NOMO-1 treated with DMSO at 0.1 percent for 48 hours (cell line): ENCODE measurements around the gene MCMBP.
"Not testable (repeated sequence)": the region's sequence is repeated elsewhere in the genome, so short reads cannot be mapped to it uniquely, and the experiment has no call there.

ENCODE experiments used
- DNase-seq: peaks from one replicate; lab custom pipeline; 2025; ENCODE audit not compliant: unreplicated experiment; lab: John Stamatoyannopoulos, UW

Gene MCMBP, protein sequence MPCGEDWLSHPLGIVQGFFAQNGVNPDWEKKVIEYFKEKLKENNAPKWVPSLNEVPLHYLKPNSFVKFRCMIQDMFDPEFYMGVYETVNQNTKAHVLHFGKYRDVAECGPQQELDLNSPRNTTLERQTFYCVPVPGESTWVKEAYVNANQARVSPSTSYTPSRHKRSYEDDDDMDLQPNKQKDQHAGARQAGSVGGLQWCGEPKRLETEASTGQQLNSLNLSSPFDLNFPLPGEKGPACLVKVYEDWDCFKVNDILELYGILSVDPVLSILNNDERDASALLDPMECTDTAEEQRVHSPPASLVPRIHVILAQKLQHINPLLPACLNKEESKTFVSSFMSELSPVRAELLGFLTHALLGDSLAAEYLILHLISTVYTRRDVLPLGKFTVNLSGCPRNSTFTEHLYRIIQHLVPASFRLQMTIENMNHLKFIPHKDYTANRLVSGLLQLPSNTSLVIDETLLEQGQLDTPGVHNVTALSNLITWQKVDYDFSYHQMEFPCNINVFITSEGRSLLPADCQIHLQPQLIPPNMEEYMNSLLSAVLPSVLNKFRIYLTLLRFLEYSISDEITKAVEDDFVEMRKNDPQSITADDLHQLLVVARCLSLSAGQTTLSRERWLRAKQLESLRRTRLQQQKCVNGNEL

DNA sequence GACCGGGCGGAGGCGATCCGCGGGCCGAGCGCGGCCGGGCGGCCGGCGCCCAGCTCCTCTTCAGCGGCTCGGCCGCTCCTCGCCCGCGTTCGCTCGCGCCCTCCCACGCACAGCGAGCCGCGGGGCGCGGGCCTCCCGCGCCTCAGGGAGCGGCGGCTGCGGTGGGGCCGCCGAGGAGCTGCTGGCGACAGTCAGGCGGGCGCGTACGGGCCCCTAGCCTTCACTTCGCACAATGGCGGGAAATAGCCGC lies at the start of gene MCMBP:
MCMBP (minus strand) TSS at position 234 of the 250 bp plus-strand sequence. CDS start 259 bp downstream, outside the sequence.
- DNase-seq: no peak

DNA sequence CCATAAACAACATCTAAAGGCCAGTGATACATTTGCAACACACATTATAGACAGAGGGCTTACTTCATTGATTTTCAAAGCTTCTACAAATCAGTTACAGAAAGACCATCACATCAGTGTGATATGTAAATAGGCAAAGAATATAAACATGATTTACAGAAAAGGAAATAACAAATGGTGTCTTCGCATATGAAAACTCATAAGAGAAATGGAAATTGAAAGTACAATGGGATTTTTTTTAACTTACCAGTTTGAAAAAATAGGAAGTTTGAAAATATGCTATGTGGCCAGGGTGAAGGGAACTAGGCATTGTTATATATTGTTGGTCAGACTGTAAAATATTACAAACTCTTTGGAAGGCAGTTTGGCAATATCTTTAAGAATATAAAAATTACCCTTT lies 47.2 kb upstream of the MCMBP start:
- peak; percentile 80 for DNase-seq

DNA sequence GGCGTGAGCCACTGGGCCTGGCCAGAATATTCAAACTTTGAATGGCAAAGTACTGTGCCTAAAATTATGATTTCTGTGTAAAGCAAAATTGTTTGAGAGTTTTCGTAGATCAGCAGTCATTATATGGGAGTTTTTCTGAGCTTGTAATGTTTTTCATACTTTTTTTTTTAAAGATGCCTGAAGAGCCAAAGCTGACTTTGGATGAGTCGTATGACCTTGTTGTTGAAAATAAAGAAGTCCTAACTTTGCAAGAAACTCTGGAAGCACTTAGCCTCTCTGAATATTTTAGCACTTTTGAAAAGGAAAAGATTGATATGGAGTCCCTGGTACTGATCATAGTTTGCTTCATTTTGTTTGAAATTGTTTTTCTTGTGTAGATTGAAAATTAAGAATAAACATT lies 46.6 kb upstream of the MCMBP start:
- no peak for DNase-seq

DNA sequence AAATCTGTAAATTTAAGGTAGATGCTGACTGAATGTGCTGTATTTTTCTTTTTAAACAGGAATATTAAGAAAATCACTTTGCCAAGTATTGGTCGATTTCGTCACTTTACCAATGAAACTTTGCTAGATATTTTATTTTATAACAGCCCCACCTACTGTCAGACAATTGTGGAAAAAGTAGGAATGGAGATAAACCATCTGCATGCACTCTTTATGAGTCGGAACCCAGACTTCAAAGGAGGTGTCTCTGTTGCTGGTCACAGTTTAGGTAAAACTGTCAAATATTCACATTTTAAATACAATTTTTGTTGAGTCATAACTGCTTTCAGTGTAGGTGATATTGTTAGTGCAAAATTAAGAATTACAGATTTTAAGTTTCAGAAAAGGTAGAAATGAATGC lies 45.1 kb upstream of the MCMBP start:
- no peak for DNase-seq

DNA sequence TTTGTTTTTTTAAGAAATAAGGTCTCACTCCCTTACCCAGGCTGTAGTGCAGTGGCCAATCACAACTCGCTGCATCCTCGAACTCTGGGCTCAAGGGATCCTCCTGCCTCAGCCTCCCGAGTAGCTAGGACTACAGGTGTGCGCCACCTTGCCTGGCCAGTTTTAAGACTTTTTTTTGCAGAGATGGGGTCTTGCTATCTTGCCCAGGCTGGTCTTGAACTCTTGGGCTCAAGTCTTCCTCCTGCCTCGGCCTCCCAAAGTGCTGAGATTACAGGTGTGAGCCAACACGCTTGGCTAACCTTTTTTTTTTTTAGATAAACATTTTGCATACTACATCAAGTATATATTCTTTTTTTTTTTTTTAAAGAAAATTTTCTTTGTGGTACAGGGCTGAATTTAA lies 38.0 kb upstream of the MCMBP start:
- no peak for DNase-seq

DNA sequence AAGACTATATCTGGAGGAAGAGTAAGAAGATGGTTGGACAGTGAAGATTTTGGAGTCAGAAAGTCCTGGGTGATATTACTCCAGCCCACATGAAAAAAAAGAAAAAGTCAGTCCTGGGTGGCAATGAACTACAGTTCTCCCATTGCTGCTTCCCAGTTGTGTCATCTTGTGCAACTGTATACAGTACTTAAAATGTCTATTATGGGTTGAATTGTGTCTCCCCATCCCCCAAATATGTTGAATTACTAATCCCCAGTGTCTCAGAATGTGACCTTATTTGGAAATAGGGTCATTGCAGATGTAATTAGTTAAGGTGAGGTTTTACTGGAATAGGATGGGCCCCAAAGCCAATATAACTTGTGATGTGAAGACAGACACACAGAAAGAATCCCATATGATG lies 35.5 kb upstream of the MCMBP start:
- DNase-seq: no peak

DNA sequence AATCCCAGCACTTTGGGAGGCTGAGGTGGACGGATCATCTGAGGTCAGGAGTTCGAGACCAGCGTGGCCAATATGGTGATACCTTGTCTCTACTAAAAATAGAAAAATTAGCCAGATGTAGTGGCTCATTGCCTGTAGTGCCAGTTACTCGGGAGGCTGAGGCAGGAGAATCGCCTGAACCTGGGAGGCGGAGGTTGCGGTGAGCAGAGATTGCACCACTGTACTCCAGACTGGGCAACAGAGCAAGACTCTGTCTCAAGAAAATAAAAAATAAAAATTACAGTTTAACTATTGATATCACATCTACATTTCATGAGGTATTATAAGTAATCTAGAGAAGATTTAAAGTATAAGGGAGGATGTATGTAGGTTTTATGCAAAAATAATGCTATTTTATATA lies 35.1 kb upstream of the MCMBP start:
- not testable (repeated sequence) for DNase-seq

DNA sequence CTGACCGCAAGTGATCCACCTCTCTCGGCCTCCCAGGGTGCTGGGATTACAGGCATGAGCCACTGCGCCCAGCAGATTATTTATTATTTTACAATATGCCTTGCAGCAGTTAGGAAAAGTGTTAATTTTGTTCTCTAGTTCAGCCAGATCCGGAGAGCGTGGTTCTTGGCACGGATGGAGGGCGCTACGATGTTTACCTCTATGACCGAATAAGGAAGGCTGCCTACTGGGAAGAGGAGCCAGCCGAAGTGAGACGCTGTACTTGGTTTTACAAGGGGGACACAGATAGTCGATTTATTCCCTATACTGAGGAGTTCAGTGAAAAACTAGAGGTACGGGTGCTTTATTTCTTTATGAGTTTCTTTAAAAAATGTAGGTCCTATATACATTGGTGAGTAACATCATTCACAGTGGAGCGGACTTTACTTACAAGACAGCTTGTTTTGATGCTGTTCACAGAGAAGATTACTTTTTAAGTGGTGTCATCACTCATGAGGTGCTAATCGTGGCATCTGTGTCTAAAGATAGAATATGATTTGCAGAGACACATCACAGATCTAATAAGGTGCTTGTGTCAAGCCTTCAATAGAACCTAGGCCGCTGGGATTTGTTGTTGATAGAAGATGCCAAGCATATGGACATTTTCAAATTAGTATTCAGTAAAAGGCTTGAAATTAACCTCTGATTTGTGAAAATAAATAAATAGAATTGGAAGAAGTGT lies 31.5 kb upstream of the MCMBP start:
- DNase-seq: no peak

DNA sequence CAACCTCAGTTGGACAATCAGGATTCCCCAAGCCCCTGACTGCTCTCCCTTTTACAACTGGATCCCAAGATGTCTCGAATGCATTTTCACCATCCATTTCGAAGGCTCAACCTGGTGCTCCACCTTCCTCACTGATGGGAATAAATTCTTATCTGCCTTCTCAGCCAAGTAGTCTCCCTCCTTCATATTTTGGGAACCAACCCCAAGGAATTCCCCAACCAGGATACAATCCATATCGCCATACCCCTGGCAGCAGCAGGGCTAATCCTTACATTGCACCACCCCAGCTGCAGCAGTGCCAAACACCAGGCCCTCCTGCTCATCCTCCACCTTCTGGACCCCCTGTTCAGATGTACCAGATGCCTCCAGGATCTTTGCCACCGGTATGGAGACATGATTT lies 25.9 kb upstream of the MCMBP start:
- DNase-seq: no peak

DNA sequence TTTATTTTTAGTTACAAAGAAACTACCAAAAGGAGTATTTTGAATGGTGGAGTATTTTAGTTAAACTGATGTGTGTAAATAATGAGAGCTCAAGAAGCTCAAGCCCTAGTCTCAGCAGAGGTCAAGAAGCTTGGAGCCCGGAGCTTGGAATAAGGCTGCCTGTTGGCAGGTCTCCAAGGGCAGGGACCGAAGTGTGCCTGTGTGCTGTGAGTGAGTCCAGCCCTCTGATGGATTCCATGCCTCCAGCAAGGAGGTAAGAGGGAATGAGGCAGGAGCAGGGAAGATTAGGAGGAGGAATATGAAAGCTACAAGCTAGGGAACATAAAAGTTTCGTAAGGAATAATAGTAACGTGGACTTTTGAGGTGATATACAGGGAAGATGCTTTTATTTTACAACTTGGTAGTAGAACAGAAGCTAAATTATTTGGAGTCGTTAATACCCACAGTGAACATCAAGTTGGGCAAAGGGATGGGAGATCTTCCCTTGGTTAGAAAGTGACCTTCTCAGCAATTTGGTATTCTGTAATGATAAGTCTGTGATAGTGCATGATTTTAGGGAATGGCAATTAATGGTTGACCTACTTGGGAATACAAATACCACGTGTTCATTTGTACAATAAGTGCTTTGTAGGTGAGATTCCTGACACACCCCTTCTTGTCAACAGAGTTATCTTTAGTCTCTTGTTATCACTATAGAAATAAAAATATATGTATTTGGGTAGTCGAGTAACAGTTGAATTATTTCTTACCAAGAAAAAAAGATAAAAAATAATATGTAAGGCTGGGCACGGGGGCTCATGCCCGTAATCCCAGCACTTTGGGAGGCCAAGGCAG lies 24.5 kb upstream of the MCMBP start:
- no peak for DNase-seq

DNA sequence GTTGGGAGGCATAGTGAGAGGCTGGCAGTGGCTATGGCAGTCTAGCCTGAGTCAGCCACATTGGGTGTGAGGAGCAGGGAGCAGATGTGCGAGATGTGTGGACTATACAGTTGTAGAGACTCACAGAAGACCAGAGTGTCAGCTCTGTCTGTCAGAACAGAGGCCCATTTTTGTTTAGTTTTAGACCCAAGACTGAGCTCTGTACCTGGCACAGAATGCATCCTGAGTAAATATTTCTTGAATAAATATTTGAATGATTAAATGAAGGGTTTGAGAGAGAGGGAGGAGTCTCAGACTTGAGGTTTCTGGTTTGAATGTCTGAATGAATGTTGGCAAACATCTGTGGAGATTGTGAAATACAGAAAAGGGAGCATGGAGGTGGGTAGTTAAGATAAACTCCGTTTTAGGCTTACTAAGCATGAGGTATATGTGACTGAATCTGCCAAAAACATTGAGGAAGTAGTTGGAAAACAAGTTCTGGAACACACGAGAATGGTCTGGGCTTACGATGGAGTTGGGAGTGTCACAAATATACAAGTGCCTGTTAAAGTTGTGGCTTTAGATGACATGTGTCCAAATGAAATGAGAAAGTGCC lies 23.5 kb upstream of the MCMBP start:
- peak; percentile 44 for DNase-seq

DNA sequence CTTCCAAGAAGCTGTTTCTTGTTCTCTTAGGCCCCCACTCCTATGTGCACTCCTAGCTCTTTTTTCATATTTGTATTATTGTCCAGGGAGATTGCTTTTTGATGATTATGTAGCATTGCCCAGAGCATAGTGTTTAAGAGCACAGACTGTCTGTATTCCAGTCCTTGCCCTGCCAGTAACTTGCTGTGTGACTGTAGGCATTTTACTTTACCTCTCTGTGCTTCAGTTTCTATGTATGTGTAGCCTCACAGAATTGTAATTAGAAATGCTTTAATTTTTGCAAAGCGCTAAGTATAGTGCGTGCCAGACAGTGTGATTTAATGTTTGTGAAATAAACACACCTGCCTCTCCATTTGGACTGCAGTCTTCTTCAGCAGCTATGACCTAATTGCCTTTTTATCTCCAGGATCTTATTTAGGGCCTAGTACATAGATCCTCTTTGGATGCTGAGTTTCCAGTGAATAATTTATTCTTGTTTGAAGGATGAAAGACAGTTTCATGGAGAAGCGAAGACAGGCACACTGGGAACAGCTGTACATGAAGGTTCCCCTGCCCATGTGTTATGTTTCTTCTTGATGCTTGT lies 21.3 kb upstream of the MCMBP start:
- DNase-seq: no peak

DNA sequence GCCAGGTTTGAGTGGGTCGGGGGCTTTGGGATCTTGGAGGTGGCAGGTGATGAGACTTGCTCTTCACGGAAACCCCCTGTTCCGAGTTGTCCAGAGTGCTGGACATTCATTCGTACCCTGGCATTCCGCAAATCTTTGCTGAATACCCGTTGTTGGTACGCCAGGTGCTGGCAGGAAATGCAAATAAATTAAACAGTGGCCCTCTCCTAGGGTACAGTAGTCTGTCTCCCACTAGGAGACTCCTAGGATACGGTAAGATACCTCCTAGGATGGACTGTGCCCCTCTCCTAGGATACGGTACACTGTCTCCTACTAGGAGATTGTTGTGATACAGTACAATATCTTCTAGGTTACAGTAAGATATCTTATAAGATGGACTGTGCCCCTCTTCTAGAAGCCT lies 20.4 kb upstream of the MCMBP start:
- DNase-seq: no peak

DNA sequence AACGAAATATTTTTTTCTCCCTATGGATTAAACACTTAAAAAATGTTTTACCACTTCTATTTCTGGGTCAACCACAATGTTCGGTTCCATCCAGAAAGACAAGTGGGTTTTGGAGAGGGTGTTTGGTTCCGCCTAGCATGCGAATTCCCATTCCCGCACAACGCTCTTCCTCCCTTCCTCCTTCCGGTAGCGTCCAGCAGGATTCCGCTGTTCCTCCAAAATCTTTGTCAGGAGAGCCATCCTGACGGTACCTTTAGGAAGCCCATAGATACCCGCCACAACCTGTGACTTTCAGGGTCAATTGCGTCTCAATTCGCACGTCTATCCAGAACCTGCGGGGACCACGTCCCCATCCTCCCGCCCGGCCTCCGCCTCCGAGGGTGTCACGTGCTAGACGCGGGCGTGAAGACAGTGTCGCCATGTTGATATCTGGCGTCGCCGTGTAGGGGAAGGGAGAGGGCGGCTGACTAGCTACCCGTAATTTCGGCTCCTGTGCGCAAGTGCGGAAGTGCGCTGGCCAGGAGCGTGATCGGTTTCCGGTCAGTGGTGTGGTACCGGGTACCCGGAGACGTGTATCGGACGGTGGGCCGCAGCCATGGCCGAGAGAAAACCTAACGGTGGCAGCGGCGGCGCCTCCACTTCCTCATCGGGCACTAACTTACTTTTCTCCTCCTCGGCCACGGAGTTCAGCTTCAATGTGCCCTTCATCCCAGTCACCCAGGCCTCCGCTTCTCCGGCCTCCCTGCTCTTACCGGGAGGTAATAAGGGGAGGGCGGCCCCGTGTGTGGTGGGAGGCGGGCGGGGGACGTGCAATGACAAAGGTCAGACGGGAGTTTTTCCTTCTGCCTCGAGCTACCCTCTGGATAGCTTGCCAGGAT lies 19.8 kb upstream of the MCMBP start, which contains the start of gene SEC23IP:
SEC23IP (plus strand) TSS at position 543 of the 878 bp plus-strand sequence; CDS start at position 596, 53 bp downstream.
- peak; percentile 94 for DNase-seq

DNA sequence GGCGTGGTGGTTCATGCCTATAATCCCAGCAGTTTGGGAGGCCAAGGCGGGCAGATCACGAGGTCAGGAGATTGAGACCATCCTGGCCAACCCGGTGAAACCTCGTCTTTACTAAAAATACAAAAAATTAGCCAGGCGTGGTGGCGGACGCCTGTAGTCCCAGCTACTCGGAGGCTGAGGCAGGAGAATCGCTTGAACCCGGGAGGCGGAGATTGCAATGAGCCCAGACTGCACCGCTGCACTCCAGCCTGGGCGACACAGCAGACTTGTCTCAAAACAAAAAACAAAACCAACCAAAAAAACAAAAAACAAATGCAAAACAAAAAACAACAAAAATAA lies 19.2 kb upstream of the MCMBP start:
- not testable (repeated sequence) for DNase-seq

DNA sequence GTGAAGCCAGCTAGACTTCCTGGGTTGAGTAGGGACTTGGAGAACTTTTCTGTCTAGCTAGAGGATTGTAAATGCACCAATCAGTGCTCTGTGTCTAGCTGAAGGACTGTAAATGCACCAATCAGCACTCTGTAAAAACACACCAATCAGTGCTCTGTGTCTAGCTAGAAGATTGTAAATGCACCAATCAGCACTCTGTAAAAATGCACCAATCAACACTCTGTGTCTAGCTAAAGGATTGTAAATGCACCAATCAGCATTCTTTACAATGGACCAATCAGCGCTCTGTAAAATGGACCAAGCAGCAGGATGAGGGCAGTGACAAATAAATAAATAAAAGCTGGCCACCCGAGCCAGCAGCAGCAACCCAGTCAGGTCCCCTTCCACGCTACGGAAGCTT lies 17.7 kb upstream of the MCMBP start:
- not testable (repeated sequence) for DNase-seq

DNA sequence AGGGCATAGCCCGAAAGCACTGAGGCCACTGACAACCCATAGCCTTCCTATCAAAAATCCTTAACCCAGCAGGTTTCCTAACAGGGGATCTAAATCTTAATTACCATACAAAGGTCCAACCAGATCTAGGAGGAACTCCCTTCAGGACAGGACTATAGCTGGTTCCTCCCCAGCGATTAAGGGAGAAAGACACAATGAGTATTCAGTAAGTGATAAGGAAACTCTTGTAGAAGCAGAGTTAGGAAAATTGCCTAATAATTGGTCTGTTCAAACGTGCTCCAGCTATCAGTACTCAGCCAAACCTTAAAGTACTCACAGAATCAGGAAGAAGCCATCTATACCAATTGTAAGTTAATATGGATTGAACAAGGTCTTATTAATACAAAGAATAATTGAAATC lies 16.6 kb upstream of the MCMBP start:
- not testable (repeated sequence) for DNase-seq

DNA sequence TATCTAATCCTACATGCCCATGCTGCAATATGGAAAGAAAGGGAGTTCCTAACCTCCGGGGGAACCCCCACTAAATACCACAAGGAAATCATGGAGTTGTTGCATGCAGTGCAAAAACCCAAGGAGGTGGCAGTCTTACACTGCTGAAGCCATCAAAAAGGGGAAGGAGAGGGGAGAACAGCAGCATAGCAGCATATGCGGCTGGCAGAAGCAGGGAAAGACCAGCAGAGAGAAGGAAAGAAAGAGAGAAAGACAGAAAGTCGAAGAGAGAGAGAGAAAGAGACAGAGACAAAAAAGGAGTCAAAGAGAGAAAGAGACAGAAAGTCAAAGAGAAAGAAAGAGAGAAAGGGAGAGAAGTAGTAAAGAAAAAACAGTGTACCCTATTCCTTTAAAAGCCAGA lies 16.1 kb upstream of the MCMBP start:
- peak; percentile 32 for DNase-seq

DNA sequence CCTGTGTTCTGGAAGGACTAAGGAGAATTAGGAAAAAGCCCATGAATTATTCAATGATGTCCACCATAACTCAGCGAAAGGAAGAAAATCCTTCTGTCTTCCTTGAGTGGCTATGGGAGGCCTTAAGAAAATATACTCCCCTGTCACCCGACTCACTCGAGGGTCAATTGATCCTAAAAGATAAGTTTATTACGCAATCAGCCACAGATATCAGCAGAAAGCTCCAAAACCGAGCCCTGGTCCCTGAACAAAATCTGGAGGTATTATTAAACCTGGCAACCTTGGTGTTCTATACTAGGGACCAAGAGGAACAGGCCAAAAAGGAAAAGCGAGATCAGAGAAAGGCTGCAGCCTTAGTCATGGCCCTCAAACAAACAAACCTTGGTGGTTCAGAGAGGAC lies 13.4 kb upstream of the MCMBP start:
- not testable (repeated sequence) for DNase-seq
